ENCODE data around the gene NKAPL. TPM values are rescaled to one million over a fixed set of nuclear protein-coding genes. Genes with fewer than 3 reads are reported as not detected.

NKAPL gene
- 1.9 TPM for total RNA-seq (ENCODE audit: insufficient read depth, low replicate concordance)

DNA sequence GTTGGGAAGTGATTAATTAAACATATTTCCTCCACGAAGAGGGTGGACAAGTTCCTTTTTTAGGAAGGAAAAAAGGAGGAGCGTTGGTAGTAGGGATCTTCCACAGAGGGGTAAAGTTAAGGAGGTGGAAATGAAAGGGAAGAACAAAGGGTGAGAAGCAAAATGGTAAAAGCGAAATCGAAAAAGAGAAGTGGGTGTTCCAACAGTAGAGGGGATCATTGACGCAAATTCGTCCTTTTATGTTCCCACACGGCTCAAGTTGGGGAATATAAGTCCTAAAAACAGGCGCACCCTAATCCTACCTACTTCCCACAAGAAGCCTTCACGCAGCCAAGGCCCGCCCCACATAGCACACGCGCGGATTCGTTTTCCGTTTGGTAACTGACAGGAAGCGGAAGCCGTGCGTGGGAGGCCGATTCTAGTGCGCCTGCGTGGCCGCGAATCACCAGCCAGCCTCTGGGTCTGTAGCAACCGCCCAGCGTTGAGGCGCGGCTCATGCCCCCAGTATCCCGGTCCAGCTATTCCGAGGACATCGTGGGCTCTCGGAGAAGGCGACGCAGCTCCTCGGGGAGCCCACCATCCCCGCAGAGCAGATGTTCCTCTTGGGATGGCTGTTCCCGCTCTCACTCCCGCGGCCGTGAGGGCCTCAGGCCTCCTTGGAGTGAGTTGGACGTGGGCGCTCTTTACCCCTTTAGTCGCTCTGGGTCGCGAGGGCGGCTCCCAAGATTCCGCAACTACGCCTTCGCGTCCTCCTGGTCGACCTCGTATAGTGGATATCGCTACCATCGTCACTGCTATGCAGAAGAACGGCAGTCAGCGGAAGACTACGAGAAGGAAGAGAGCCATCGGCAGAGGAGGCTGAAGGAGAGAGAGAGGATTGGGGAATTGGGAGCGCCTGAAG, at the start of gene NKAPL:
NKAPL (plus strand) TSS at position 421 of the 901 bp plus-strand sequence; CDS start at position 496, 75 bp downstream.
- DNase-seq (ENCODE audit: low spot score) = peak; percentile 79

DNA sequence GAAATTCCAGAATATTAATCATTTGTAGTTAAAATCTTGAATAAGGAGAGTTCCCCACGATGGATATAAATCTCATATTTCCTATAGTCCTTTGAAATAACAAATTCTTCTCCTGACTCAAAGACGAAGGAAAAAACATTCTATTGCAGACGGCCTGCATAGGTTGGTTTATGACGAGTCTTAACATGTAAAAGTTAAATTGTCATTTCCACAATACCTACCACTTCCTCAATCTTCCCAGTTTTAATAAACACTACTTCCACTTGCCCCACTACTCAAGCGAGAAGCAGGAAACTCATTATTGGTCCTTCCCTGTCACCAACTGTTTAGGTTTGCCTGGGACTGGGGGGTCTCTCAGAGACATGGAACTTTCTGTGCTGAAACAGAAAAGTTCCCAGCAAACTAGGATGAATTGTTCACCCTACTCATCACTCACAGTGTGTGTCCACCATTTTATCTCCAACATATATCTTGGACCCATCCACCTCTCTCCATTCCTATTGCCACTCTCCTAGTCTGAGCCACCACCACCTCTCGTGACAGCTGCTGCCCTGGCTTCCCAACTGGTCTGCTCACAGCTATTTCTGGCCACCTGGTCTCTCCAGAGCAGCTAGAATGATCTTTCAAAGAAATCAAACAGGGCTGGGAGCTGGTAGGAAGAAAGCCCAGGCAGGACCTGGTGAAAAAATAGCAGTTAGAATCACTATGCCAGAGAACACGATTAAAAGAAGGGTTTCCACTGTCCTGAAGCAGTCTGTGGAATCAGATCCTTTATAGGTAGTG, 49.2 kb upstream of the NKAPL start:
- no peak for DNase-seq (ENCODE audit: low spot score)

DNA sequence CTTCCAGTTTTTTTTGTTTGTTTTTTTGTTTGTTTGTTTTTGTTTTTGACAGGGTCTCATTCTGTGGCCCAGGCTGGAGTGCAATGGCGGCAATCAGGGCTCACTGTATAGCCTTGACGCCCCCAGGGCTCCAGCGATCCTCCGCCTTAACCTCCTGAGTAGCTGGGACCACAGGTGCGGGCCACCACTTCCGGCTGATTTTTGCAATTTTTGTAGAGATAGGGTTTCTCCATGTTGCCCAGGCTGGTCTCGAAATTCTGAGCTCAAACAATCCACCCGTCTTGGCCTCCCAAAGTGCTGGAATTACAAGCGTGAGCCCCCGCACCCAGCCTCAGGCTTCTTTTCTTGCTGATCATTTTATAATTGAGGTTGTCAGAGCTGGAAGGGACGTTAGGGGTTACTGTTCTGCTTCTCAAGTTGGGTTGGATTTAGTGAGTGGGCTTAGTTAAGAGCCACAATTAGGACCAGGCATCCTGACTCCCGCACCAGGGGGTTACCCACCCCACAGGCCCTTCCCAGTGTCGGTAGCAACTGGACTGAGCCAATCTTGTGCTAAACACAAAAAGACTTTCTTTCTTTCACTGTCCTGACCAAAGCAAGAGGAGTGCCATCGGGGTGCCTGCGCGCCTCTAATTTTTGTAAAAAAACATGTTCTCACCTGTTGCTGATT, 47.1 kb upstream of the NKAPL start:
- no peak for DNase-seq (ENCODE audit: low spot score)

DNA sequence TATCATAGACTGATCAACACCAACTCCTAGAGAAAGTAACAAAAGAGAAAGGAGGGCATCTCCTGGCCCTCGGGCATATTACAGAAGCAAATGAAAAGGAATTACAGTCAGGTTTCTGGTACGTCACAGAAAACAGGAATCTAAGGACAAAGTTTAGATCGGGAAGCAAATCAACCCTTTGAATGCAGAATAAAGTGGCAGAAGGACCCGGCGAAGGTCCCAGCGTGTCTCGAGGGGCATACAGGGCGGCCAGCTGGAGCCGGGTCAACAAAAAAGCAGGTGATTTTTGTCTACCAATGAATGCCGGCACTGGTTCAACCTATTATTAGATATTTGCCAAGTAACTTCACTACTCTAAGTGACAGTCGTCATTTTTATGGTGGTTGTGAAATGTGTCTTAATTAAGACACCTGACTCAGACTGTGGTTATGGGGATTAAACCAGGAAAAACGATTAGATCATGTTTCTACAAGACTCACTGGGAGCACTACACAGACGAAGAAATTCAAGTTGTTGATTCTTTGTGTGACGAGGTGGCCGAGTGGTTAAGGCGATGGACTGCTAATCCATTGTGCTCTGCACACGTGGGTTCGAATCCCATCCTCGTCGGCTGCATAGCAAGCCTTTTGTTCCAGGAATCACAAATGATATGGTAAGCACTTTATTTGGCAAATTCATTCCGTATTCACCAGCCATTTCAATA, 46.4 kb upstream of the NKAPL start:
- DNase-seq (ENCODE audit: low spot score) = no peak

DNA sequence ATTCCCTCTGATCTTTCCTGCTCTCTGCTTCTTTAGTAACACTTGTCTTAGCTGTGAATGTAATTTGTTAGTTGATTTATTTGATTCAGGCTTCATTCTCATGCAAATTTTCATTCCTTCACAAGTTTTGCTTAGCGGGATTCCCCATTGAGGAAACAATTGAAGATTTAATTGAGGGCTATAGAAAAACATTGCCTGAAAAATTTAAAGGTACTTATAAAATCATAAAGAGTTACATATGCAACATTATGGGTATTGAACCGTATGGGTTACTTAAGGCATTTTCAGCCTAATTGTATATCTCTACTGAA, 45.9 kb upstream of the NKAPL start:
- no peak for DNase-seq (ENCODE audit: low spot score)

DNA sequence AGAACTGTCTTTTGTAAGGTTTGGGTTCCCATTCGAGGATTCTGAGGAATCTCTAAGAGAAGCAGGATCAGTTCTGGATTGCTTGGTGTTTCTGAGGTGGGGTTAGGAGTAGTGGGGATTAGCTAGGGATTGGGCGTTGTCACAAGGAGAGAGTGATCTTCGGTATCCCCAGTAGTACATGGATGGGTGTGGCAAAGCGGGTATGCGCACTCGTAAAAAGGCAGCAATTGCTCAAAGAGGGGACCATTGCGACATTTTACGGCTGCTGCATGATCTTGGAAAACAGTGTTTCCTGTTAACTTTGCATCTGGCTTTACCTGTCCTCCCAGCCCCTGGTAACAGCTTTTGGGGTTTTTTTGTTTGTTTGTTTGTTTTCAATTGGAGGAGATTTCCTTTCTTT, 43.7 kb upstream of the NKAPL start:
- DNase-seq (ENCODE audit: low spot score) = no peak

DNA sequence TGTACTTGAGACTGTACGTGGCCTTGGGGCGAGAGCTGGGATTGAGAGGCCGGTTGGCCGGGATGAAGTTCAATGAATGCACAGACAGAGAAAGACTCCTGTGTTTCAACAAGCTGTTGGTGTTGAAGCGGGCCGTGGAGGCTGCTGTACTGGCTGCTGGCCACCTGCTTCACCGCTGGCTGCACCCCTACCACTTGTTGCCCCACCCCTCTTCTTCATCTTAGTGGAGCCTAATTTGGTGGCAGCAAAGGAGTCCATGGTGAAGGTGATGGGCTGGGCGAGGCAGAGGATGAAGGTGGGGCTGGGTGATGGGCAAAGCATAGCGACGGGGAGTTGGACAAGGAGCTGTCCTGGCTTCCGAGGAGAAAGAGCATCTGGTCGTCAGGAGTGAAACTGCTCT, 41.2 kb upstream of the NKAPL start:
- no peak for DNase-seq (ENCODE audit: low spot score)

DNA sequence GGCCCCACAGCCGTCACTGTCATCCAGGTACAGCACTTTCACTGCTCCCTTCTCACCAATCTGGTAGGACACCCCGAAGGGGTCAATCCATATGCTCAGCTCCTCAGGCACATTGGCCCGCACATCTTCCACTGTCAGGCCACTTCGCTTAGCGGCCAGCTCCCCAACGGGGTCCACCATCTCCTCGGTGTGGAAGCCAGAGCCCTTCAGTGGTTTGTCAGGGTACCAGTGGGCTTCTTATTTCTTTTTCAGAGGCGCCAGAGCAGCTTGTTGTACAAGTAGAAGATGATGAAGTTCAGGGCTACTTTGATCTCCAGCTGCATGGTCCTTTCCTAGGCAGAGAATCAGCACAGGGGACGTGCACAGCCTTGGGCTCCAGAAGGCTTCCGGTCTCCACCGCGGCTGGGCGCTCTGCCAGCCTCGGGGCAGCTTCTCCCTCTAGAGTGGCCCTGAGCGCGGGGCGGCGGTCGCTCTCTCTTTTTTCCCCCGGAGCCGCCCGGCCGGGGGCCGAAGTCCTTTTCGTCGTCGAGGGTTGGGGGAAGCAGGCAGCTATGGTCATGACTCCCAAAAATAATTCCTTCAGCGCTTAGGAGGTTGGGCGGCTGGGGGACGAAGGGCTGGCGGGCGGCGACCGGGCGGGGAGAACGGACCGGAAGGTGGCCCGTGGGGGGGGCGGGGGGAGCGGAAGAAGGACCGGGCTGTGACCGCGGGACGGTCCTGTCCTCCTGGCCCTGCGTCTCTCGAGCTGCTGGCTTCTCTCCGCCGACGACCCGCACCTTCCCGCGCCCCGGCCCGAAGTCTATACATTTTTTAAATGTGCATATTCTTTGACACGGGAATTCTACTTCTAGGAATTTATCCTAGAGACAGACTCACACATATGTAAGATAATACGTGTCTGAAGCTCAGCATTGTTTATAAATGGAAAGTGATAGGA, 40.5 kb upstream of the NKAPL start:
- DNase-seq (ENCODE audit: low spot score) = peak; percentile 67

DNA sequence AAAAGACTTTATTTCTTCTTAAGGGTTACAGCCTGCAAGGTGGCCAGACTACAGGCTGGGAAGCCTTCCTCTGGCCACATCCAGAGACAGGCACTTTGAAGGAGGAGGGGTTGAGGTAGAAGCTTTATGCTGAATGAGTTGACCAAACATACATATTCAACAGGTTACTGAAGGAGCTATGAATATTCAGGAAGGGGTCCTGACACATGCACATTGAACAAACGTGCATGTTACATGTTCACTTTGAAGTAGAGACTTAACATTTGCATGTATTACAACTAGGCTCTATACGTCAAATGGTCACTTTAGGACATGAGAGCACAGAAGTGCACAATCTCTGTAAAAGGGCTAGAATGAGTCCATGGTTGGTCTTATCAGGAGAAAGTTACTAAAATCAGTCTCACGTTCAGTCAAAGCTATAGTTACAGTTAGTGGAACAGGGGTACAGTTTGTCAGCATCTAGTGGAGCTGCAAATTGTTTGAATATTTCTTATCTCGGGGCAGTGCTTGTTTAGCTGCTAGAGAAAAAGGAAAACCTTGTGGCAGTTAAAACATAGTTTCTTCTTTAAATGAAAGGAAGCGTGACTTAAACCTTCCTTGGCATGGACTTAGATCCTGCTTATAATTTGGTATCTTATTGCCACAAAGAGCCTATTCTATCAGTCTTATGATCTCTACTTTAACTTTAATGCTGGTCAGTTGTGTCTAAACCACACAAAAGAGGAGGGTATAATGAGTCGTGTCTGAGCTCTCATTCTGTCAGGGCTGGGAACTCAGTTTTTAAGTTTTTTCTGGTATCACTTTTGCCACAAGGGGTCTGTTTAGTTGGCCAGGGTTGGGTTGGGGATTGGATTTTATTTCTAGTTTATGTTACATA, 38.6 kb upstream of the NKAPL start:
- no peak for DNase-seq (ENCODE audit: low spot score)

DNA sequence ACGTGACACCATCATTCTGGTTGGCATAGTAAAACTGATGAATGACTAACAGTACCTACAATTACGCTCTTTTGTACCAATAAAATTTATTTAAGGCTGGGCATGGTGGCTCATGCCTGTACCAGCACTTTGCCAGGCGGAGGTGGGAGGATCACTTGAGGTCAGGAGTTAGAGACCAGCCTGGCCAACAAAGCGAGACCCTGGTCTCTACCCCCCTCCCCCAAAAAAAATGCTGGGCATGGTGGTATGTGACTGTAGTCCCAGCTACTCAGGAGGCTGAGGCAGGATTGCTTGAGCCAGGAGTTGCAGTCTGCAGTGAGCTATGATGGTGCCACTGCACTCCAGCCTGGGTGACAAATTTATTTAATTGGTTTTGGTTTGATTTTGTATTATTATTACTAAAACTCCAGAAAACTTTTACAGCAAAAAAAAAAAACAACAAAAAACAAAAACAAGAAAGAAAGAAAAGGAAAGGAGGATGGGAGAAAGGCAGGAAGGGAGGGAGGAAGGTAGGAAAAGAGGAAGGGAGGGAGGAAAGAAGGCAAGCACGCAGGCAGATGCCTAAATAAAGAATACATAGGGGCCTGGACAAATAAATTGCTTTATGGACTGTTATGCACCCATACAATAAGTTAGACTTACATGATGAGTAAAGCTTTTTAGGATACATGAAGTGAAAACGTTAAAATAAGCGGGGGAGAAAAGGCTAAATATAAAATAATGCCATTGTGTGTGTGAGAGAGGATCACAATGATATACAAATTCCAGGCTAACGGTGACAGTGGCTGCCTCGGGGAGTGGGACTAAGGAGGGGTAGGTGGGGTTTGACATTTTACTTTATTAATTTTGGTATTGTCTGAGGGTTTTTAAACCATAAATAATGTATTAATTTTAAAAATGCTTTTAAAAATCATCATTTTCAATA, 34.7 kb upstream of the NKAPL start:
- no peak for DNase-seq (ENCODE audit: low spot score)

DNA sequence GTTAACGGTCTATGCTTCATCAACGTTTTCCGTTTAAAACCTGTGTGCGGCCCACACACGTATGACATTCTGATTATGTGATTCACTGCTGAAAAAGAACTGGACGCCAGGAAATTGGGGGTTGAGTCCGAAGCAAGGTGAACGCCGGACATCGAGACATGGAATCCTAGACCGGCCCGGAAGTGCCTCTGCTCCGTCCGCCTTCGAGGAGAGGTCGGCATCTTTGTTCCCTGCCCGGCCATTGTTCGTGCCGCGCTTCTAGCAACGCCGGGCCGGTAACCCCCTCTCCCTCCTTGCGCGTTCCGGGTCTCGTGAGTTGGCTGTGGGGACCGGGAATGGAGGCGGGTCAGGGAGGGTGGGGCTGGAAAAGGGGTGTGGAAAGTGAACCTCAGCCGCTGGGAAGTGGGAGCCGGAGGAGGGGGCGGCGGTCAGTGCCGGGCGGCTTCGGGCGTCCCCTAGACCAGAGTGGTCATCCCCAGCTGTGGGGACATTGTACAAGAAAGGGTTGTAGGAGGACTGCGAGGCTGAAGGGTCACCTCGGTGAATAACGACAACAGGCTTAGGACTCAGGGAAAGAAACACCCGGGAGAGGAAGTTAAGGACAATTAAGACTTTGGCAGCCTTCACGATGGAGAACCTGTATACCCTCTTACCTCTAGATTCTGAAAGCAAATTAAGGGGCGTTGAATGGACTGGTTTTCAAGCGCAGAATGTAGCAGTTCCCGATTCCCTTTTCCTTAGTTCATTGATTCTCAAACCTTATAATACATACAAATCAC, 33.9 kb upstream of the NKAPL start, which contains the start of gene ZSCAN9:
ZSCAN9 (plus strand) TSS at position 220 of the 779 bp plus-strand sequence. CDS start 1,810 bp downstream, outside the sequence.
- DNase-seq (ENCODE audit: low spot score) = peak; percentile 86

DNA sequence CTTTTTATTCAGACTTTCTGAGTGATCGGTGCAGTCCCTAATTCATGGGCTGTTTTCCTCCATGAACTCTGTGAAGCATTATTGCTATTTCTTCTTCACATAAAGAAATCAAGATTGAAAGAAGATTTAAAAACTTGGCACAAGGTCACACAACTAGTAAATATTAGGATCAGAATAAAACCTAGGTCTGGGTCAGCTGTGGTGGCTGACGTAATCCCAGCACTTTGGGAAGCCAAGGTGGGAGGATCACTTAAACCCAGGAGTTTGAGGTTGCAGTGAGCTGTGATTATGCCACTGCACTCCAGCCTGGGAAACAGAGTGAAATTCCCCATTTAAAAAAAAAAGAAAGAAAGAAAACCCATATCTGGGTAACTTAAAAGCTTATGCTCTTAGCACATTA, 32.6 kb upstream of the NKAPL start:
- DNase-seq (ENCODE audit: low spot score) = no peak

DNA sequence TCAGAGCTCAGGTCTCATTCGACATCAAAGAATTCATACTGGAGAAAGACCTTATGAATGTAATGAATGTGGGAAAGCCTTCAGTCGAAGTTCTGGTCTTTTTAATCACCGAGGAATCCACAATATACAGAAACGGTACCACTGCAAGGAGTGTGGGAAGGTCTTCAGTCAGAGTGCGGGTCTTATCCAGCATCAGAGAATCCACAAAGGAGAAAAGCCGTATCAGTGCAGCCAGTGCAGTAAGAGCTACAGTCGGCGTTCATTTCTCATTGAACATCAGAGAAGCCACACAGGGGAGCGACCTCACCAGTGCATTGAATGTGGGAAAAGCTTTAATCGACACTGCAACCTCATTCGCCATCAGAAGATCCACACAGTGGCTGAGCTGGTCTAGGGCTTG, 26.3 kb upstream of the NKAPL start:
- no peak for DNase-seq (ENCODE audit: low spot score)

DNA sequence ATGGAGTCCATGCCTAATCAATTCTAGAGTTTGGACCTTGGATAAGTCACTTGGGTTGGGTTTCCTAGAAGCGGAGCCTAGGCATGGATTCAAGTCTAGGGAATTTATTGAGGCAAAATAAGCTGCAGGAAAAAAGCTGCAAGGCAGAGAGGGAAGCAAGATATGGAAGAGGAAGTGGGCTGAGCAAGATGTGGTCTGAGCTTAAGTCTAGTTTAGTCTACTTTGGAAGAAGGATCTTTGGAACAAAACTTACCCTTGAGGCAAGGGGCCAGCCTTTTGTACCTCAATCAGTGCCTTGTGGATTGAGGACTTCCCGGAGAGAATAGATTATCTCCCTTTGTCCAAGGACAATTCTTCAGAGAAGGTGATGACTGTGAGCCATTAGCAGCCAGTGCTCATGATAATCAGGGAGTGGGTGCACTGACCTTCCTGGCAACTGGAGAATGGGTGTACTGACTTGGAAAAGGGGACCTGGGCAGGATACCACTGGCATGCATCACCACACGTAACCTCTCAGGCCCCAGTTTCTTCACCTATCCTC, 23.1 kb upstream of the NKAPL start:
- DNase-seq (ENCODE audit: low spot score) = no peak

DNA sequence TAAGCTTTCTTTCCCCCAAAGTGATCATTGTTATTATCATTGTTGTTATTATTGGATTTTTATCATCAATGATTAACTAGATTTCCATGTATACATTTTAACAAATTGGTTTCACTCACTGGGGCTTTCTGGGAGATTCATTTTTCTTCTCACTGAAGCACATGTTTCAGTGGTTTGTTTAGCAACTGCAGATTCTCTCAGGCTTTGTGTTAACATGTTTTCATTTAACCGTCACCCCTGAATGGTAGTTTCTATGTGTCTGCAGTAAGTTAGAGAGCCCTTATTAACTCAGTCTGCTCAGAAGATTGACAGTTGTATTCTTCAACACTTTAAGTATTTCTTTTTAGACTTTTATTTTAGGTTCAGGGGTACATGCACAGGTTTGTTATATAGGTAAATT, 19.5 kb upstream of the NKAPL start:
- DNase-seq (ENCODE audit: low spot score) = no peak

DNA sequence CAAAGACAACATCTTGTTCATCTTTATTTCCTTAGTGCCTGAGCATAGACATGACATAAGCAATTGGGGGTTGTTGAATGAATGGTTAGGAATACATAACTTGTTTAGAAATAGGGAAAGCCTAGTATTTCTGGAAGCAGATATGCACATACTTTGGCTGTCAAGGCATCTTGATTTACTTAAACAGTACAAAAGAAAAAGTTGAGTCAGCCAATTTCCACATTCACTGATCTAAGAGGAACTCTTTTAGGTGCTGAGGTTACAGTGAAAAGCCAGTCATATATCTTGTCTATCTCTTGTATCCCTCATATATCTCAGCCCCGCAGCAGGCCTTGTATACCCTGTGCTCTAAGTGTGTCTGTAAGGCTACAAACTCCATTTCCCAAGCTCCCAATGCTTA, 18.6 kb upstream of the NKAPL start:
- no peak for DNase-seq (ENCODE audit: low spot score)

DNA sequence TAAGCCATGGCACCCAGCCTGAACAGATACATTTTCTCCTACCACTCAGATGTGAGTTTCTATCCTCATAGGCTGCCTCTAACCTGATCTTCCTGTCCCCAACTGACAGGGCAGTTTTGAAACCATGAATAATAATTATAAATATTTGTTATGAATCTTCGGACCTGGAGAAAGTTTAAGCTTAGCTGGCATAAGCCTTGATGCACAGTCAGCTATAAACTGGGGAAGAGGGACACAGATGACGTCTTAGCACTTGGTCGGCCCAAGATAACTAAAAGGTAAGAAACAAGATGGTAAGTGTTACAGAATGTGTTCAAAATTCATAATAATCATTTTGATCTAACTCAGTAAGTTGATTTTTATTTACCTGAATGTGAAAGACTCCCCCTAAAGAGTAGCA, 15.2 kb upstream of the NKAPL start:
- DNase-seq (ENCODE audit: low spot score) = no peak

Measured in umbilical cord (tissue), 2 donors.